ENCODE results near the gene PGLYRP3.

PGLYRP3 gene

DNA sequence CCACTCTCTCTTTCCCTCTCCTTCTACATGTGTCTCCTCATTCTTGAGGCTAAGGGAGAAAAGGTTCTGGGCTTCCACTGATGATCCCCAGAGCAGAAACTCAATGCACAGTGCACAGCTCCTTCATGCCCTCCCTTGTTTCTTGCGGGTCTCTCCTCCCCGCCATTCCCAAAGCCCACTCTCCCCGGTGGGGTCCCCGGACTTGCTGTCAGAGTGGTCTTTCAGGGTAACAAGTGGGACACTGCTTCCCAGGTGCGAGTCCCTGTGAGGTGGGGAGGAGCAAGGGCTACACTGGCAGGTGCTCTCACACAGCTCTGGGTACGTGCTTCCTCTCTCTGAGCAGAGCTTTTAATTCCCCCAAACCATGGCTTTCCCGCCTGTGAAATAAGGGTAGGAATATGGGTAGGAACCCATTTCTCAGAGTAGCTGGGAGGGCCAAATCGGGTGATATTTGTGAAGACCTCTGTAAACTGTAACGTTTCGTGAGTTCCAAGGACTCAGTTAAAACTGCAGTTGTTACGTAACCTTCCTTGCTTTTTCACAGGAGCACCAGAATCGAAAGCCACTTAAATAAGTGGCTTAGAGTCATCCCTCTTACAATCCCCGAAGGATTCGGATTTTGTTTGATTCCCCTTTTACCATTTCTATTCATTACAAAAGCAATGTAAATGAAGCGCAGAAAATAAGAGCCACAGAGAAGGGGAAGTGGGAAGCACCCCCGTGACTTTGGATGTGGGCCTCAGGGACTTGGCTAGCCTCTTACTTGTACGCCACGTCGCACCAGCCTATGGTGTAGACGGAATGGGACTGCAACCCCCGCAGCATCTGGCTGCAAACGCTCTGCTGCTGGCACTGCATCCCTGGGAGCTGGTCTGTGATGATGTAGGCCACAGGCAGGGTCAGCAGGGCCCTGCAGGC, 6.2 kb downstream of the PGLYRP3 start:
- H3K4ac ChIP-seq (ENCODE audit: low read depth in 1 of 2, low read length in 2 of 2) = no peak overlapping the region
- H3K23ac ChIP-seq (ENCODE audit: low read length in 2 of 2) = no peak overlapping the region
- H2BK5ac ChIP-seq (ENCODE audit: low read depth, low read length, poor library complexity, severe bottlenecking) = no peak overlapping the region
- H2BK15ac ChIP-seq (ENCODE audit: low read depth, poor library complexity, severe bottlenecking) = no peak overlapping the region
- H3K36me3 ChIP-seq (ENCODE audit: control insufficient read depth in 1 of 2, insufficient read depth in 2 of 2, low read depth in 1 of 2, low read length in 2 of 2) = no peaks in the 10 kb centered on the region
- H3K4me1 ChIP-seq (ENCODE audit: control insufficient read depth, insufficient read depth, low read depth, low read length) = no peaks in the 10 kb centered on the region
- no peak overlapping the region for H3K4me3 ChIP-seq (ENCODE audit: insufficient read depth in 1 of 2, low read depth in 1 of 2, low read length in 2 of 2)
- DNase-seq = no peak
- no peaks in the 10 kb centered on the region for H3K9me3 ChIP-seq (ENCODE audit: control insufficient read depth, low read length)
- no peak overlapping the region for H3K4me2 ChIP-seq (ENCODE audit: low read length, poor library complexity, severe bottlenecking)
- H3K9ac ChIP-seq (ENCODE audit: low read length) = no peak overlapping the region
- WGBS = 80% methylated on average over 19 of the region's 22 CpGs
- H3K27me3 ChIP-seq (ENCODE audit: control insufficient read depth in 1 of 2, insufficient read depth in 1 of 2, low read length in 2 of 2) = peaks cover 0 to 27% of the 10 kb centered on the region in 2 experiments
- no peak overlapping the region for H3K14ac ChIP-seq (ENCODE audit: low read length in 2 of 2)
- H2BK12ac ChIP-seq (ENCODE audit: low read length in 2 of 2) = no peak overlapping the region
- H3K27ac ChIP-seq (ENCODE audit: low read length, poor library complexity, severe bottlenecking) = no peak overlapping the region
- H3K79me1 ChIP-seq (replicated peaks; ENCODE audit: low read length, poor library complexity, severe bottlenecking) = no peaks in the 10 kb centered on the region
- H3K18ac ChIP-seq (ENCODE audit: low read depth in 1 of 2, low read length in 2 of 2) = no peak overlapping the region
- no peak overlapping the region for H4K91ac ChIP-seq (ENCODE audit: low read length)
- H4K8ac ChIP-seq (ENCODE audit: low read length) = no peak overlapping the region
- H2BK120ac ChIP-seq (ENCODE audit: low read depth, low read length) = no peak overlapping the region
- no peak overlapping the region for H2AK5ac ChIP-seq (ENCODE audit: low read length, severe bottlenecking)
- H2AFZ ChIP-seq (ENCODE audit: low read depth, low read length) = no peak overlapping the region

DNA sequence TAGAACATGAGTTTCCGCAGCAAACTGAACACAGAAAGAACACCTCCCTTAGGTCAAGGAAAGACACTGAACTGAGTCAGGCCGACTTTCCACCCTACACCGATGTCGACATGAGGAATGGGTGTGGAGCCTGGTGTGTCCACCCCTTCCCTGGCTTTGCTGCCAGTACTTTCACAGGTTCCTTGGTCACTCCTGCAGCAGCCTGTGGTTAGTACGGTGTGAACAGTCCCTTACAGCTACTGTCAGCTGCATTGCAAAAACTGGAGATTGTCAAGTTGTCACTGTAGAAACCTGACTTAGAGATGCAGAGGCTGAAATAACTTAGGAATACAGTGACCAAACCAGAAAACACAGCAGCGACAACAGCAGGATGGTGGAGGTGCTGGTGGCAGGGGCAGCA, 7.1 kb downstream of the PGLYRP3 start:
- no peak overlapping the region for H2BK120ac ChIP-seq (ENCODE audit: low read depth, low read length)
- H3K27ac ChIP-seq (ENCODE audit: low read length, poor library complexity, severe bottlenecking) = no peak overlapping the region
- H3K79me1 ChIP-seq (replicated peaks; ENCODE audit: low read length, poor library complexity, severe bottlenecking) = no peaks in the 10 kb centered on the region
- H3K4me2 ChIP-seq (ENCODE audit: low read length, poor library complexity, severe bottlenecking) = no peak overlapping the region
- no peak for DNase-seq
- H2BK15ac ChIP-seq (ENCODE audit: low read depth, poor library complexity, severe bottlenecking) = no peak overlapping the region
- H3K9me3 ChIP-seq (ENCODE audit: control insufficient read depth, low read length) = no peaks in the 10 kb centered on the region
- H3K36me3 ChIP-seq (ENCODE audit: control insufficient read depth in 1 of 2, insufficient read depth in 2 of 2, low read depth in 1 of 2, low read length in 2 of 2) = no peaks in the 10 kb centered on the region
- H2AK5ac ChIP-seq (ENCODE audit: low read length, severe bottlenecking) = no peak overlapping the region
- no peak overlapping the region for H3K9ac ChIP-seq (ENCODE audit: low read length)
- no peak overlapping the region for H4K91ac ChIP-seq (ENCODE audit: low read length)
- no peaks in the 10 kb centered on the region for H3K4me1 ChIP-seq (ENCODE audit: control insufficient read depth, insufficient read depth, low read depth, low read length)
- WGBS = 82% methylated on average over 6 of the region's 6 CpGs
- no peak overlapping the region for H2BK12ac ChIP-seq (ENCODE audit: low read length in 2 of 2)
- no peak overlapping the region for H3K23ac ChIP-seq (ENCODE audit: low read length in 2 of 2)
- no peak overlapping the region for H2AFZ ChIP-seq (ENCODE audit: low read depth, low read length)
- no peak overlapping the region for H4K8ac ChIP-seq (ENCODE audit: low read length)
- H3K4ac ChIP-seq (ENCODE audit: low read depth in 1 of 2, low read length in 2 of 2) = no peak overlapping the region
- no peak overlapping the region for H3K18ac ChIP-seq (ENCODE audit: low read depth in 1 of 2, low read length in 2 of 2)
- H3K4me3 ChIP-seq (ENCODE audit: insufficient read depth in 1 of 2, low read depth in 1 of 2, low read length in 2 of 2) = no peak overlapping the region
- no peak overlapping the region for H3K14ac ChIP-seq (ENCODE audit: low read length in 2 of 2)
- peaks cover 0 to 24% of the 10 kb centered on the region in 2 experiments for H3K27me3 ChIP-seq (ENCODE audit: control insufficient read depth in 1 of 2, insufficient read depth in 1 of 2, low read length in 2 of 2)
- H2BK5ac ChIP-seq (ENCODE audit: low read depth, low read length, poor library complexity, severe bottlenecking) = no peak overlapping the region

DNA sequence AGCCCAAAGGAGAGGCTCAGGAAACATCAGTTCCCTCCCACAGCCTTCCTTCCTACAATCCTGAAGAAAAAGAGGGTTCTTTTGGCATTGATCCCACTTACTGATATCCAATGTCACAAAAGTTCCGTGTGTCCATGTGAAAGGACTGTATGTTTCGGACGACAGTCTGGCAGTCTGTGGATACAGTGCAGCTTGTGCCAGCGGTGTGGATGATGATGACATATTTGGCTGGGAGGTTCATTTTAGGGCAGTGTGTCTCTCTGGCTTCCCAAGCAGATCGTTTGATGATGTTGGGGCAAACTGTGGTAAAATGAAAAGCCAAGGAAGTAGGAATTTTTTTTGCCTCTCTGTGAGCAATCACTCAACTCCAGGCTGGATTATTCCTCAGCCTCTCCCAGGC, 10.4 kb downstream of the PGLYRP3 start:
- no peak overlapping the region for H2BK15ac ChIP-seq (ENCODE audit: low read depth, poor library complexity, severe bottlenecking)
- no peak overlapping the region for H4K8ac ChIP-seq (ENCODE audit: low read length)
- no peaks in the 10 kb centered on the region for H3K36me3 ChIP-seq (ENCODE audit: control insufficient read depth in 1 of 2, insufficient read depth in 2 of 2, low read depth in 1 of 2, low read length in 2 of 2)
- H3K4me3 ChIP-seq (ENCODE audit: insufficient read depth in 1 of 2, low read depth in 1 of 2, low read length in 2 of 2) = no peak overlapping the region
- WGBS = 87% methylated on average over 4 of the region's 5 CpGs
- H3K4me1 ChIP-seq (ENCODE audit: control insufficient read depth, insufficient read depth, low read depth, low read length) = no peaks in the 10 kb centered on the region
- H3K18ac ChIP-seq (ENCODE audit: low read depth in 1 of 2, low read length in 2 of 2) = no peak overlapping the region
- H2AK5ac ChIP-seq (ENCODE audit: low read length, severe bottlenecking) = no peak overlapping the region
- H2BK12ac ChIP-seq (ENCODE audit: low read length in 2 of 2) = no peak overlapping the region
- H4K91ac ChIP-seq (ENCODE audit: low read length) = no peak overlapping the region
- H3K9me3 ChIP-seq (ENCODE audit: control insufficient read depth, low read length) = no peaks in the 10 kb centered on the region
- no peak overlapping the region for H3K14ac ChIP-seq (ENCODE audit: low read length in 2 of 2)
- no peak overlapping the region for H2BK120ac ChIP-seq (ENCODE audit: low read depth, low read length)
- H3K4ac ChIP-seq (ENCODE audit: low read depth in 1 of 2, low read length in 2 of 2) = no peak overlapping the region
- no peak overlapping the region for H3K23ac ChIP-seq (ENCODE audit: low read length in 2 of 2)
- H2AFZ ChIP-seq (ENCODE audit: low read depth, low read length) = no peak overlapping the region
- H3K9ac ChIP-seq (ENCODE audit: low read length) = no peak overlapping the region
- H3K27me3 ChIP-seq (ENCODE audit: control insufficient read depth in 1 of 2, insufficient read depth in 1 of 2, low read length in 2 of 2) = peaks cover 0 to 32% of the 10 kb centered on the region in 2 experiments
- no peaks in the 10 kb centered on the region for H3K79me1 ChIP-seq (replicated peaks; ENCODE audit: low read length, poor library complexity, severe bottlenecking)
- no peak overlapping the region for H2BK5ac ChIP-seq (ENCODE audit: low read depth, low read length, poor library complexity, severe bottlenecking)
- no peak for DNase-seq
- H3K27ac ChIP-seq (ENCODE audit: low read length, poor library complexity, severe bottlenecking) = no peak overlapping the region
- H3K4me2 ChIP-seq (ENCODE audit: low read length, poor library complexity, severe bottlenecking) = no peak overlapping the region

DNA sequence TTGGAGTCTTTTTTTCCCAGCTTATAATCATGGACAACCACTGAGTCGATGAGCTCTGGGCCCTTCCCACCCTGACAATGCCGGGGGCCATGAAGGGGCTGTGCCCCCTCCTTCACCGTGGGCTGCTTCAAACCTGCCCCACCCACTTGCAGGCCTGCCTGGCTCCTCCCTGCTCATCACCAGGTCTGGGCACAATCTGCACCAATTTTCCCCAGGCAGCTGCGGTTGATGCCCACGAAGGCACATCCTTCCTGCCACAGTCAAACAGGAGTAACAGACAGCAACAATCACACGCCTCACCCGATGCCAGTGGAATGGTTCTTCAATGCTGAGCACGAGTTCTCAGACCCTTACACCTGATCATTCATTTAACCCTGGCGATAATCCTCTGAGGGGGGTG, 18.9 kb downstream of the PGLYRP3 start:
- H3K4me1 ChIP-seq (ENCODE audit: control insufficient read depth, insufficient read depth, low read depth, low read length) = no peaks in the 10 kb centered on the region
- H2BK120ac ChIP-seq (ENCODE audit: low read depth, low read length) = no peak overlapping the region
- H3K27me3 ChIP-seq (ENCODE audit: control insufficient read depth in 1 of 2, insufficient read depth in 1 of 2, low read length in 2 of 2) = peaks cover 0 to 51% of the 10 kb centered on the region in 2 experiments
- no peak overlapping the region for H3K18ac ChIP-seq (ENCODE audit: low read depth in 1 of 2, low read length in 2 of 2)
- no peak for DNase-seq
- no peak overlapping the region for H2BK5ac ChIP-seq (ENCODE audit: low read depth, low read length, poor library complexity, severe bottlenecking)
- no peak overlapping the region for H3K4ac ChIP-seq (ENCODE audit: low read depth in 1 of 2, low read length in 2 of 2)
- H3K9ac ChIP-seq (ENCODE audit: low read length) = no peak overlapping the region
- no peak overlapping the region for H3K27ac ChIP-seq (ENCODE audit: low read length, poor library complexity, severe bottlenecking)
- no peak overlapping the region for H2AK5ac ChIP-seq (ENCODE audit: low read length, severe bottlenecking)
- H4K91ac ChIP-seq (ENCODE audit: low read length) = no peak overlapping the region
- H3K9me3 ChIP-seq (ENCODE audit: control insufficient read depth, low read length) = no peaks in the 10 kb centered on the region
- H3K4me2 ChIP-seq (ENCODE audit: low read length, poor library complexity, severe bottlenecking) = no peak overlapping the region
- H3K14ac ChIP-seq (ENCODE audit: low read length in 2 of 2) = no peak overlapping the region
- H2AFZ ChIP-seq (ENCODE audit: low read depth, low read length) = no peak overlapping the region
- WGBS = 78% methylated on average over 8 of the region's 9 CpGs
- H4K8ac ChIP-seq (ENCODE audit: low read length) = no peak overlapping the region
- H3K36me3 ChIP-seq (ENCODE audit: control insufficient read depth in 1 of 2, insufficient read depth in 2 of 2, low read depth in 1 of 2, low read length in 2 of 2) = no peaks in the 10 kb centered on the region
- H3K23ac ChIP-seq (ENCODE audit: low read length in 2 of 2) = no peak overlapping the region
- no peak overlapping the region for H2BK15ac ChIP-seq (ENCODE audit: low read depth, poor library complexity, severe bottlenecking)
- no peaks in the 10 kb centered on the region for H3K79me1 ChIP-seq (replicated peaks; ENCODE audit: low read length, poor library complexity, severe bottlenecking)
- no peak overlapping the region for H3K4me3 ChIP-seq (ENCODE audit: insufficient read depth in 1 of 2, low read depth in 1 of 2, low read length in 2 of 2)
- H2BK12ac ChIP-seq (ENCODE audit: low read length in 2 of 2) = no peak overlapping the region

Data from mesenchymal stem cell (in vitro differentiated cells and primary cell).